Activated T-helper 9 cell treated with anti-CD3 and anti-CD28 coated beads, Interleukin-2, amount 50 U/mL, for 16 hours (primary cell): Measurements from ENCODE around the gene FBLN2.

Experiments
- DNase-seq: peaks from one replicate; pipeline ENCODE4 v3.0.0-alpha.2; 2020; ENCODE audit warnings: low read depth

Gene FBLN2

DNA sequence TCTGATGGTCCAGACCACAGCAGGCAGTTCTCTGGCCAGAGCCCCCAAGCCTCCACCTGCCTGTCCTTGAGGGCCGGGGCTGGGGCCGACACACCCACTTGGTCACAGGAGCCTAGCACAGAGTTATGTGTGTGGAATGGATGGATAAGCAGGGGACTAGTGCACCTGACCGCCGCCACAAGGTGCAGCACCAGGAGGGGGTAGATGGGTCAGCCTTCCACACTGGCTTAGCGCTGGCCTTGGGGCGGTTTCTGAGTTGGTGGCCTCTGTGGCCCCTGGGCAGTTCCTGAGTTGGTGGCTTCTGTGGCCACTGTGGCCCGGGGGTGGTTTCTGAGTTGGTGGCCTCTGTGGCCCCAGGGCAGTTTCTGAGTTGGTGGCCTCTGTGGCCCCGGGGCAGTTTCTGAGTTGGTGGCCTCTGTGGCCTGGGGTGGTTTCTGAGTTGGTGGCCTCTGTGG is 75.8 kb downstream of the FBLN2 start:
- no peak for DNase-seq

DNA sequence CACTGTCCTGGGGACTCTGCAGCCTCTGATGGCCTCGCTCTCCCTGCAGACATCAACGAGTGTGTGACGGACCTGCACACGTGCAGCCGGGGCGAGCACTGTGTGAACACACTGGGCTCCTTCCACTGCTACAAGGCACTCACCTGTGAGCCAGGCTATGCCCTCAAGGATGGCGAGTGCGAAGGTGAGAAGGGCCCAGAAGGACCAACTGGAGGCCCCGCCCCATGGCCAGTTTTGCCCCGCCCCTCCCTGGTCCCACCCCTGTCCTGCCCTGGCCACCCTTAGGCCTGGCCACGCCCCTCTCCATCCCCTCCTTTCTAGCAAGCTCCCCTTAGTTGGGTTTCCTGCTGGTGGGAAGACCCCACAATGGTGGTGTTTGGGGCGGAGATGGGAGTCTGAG is 77.5 kb downstream of the FBLN2 start:
- DNase-seq: no peak

DNA sequence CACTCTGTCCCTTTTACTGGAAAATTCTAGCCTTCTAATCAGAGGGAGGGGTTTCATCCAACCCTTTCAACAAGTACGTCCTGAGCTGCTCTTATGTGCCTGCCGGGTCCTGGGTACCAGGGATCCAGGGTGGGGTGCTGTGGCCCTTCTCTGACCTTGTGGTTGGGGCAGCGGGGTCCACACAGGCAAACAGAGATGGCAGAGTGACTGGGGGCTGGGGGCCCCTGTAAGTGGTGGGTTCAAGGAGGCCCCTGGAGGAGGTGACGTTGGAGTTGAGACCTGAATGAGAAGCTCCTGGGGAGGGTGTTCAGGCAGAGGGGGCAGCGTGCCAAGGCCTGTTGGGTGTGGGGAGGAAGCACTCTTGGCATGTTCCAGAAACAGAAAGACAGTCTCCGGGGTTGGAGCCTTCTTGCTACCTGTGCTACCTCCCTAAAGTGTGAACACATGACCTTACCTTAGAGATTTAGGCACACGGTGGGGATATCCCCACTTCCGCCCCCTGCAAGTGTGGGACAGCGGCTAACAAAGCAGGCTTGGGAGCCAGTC is 78.1 kb downstream of the FBLN2 start:
- DNase-seq: no peak

DNA sequence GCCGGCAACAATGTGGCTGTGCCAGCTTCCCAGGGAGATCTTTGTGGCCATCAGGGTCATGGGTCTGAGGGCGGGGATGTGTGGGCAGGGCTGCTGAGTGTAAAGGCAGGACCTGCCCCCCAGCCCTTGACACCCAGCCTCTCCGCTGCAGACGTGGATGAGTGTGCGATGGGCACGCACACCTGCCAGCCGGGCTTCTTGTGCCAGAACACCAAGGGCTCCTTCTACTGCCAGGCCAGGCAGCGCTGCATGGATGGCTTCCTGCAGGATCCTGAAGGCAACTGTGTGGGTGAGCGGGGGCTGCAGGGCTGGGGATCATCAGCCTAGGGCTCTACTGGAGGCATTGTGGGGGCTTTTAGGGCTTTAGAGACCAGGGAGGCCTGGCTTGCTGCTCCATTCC is 78.8 kb downstream of the FBLN2 start:
- no peak for DNase-seq

DNA sequence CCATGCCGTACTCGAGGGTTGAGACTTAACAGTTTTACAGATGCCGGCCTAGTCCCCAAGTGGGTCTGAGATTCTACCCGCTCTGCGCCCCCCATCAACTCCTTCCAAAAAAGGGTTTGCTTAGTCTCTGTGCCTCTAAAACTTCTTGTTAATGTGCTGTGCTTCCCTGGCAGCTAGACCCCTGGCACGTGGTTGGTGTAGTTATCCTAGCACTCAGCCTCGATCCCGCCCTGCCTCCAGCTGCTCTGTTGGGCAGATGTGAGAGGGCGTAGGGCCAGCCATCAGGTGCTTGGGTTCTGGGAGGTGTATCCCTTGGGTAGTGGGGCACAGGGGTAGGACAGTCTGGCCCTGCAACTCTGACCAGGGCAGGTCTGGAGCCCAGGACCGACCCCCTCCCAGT is 79.5 kb downstream of the FBLN2 start:
- DNase-seq: no peak

DNA sequence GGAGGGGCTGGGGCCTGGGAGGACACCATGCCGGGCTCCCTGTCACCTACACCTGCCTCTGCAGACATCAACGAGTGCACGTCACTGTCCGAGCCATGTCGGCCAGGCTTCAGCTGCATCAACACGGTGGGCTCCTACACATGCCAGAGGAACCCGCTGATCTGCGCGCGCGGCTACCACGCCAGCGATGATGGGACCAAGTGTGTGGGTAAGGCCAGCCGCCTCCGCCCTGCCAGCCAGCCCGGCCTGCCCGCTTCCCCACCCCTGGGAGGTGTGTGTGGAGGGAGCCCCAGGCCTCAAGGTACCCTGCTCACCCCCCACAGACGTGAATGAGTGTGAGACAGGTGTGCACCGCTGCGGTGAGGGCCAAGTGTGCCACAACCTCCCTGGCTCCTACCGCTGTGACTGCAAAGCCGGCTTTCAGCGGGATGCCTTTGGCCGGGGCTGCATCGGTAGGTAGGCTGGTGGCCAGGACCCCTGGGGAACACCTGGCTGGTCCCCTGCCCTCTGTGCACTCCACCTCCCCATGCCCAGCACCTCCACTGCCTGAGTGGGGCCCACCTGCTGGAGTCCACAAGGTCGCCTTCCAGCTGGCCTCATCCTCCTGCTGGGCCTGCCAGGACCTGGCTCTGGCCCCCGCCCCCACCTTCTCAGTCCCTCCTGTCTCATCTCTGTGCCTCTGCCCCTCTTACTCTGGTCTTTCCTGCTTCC is 80.1 kb downstream of the FBLN2 start:
- no peak for DNase-seq

DNA sequence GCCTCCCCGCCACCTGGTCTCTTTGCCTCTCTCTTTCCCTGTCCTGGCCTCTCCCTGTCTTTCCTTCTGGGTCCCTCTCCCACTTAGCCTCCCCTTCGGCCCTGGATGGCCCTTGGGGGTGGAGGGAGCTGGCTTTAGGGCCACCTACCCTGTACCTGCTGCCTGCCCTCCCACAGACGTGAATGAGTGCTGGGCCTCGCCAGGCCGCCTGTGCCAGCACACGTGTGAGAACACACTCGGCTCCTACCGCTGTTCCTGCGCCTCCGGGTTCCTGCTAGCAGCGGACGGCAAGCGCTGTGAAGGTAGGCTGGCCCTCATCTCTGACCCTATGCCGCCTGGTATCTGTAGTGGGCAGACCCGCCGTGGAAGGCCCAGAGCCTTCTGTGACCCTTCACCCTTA is 80.7 kb downstream of the FBLN2 start:
- no peak for DNase-seq

DNA sequence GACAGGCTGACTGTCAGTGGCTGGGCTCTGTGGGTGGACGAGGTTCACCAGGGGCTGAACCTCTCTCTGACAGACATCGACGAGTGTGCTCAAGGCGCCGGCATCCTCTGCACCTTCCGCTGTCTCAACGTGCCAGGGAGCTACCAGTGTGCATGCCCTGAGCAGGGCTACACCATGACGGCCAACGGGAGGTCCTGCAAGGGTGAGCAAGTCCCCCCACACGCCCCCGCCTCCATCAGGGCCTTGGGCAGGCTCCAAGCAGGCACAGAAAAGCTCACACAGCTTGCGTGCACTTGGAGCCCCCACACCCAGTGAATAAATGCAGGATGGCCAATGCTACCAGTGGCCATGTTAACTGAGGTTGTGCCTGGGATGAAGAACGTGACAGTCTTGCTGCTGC is 82.3 kb downstream of the FBLN2 start:
- DNase-seq: no peak

DNA sequence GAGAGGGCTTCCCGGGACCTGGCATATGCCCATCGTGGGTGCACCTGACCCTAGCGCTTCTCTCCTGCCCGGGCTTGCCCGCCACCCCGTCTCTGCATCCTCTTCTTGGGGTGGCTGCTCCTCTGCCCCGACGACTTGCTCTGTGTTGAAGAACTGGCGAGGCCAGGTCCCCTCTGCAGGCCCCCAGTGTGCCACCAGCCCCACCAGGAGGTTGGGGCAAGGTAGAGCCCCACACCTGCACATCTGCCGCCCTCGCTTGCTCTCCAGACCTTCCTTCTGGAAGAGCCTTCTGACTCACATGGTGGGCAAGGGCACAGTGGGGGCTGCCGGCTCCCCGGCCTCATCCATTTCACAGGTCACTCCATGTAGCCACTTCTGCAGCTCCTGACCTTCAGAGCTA is 84.3 kb downstream of the FBLN2 start:
- no peak for DNase-seq

DNA sequence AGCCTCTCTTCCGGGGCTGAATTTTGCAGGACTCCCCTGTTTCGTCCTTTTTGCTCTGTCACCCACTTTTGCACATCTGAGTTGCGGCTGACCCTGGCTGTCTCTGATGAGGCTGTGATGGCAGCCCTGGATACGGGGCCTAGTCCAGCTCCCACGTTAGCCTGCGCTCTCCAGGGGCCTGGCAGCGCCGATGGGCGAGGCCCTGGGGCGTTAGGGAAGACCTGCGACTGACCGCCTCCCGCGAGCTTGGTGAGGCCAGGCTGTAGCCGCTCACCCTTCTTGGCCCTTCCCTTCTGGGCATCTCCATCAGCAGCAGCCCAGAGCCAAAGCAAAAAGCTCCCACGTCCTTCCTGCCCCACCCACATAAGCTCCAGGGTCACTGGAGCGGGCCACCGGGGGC is 85.2 kb downstream of the FBLN2 start:
- no peak for DNase-seq

DNA sequence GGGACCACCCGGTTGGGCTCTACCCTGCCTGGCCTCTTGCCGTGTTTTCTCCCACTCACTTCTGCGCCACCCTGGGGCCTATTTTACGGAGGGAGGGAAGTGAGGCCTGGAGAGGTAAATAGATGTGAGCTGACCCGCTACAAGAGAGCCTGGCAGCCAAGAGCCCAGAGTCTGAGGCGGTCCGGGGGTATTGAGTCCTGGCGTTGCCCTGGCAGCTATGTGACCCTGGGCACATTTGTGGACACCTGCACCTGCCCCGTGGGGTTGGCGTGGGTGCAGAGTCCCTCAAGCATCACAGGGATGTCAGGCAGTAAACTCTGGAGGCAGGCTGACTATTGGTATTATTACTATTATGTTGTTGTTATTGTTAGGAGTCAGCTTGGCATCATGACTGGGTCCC is 85.7 kb downstream of the FBLN2 start:
- no peak for DNase-seq

DNA sequence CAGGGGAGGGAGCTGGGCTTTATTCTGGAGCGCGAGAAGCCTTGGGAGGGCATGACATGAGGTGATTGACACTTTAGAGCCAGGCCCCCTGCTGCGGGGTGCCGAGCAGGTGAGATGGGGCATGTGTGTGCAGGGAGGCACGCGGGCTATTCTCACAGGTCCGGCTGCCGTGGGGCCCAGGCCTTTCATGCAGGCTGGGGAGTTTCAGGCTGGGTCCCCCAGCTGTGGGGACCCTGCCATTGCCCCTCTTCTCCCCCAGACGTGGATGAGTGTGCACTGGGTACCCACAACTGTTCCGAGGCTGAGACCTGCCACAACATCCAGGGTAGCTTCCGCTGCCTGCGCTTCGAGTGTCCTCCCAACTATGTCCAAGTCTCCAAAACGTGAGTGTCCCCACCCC is 87.3 kb downstream of the FBLN2 start:
- no peak for DNase-seq

DNA sequence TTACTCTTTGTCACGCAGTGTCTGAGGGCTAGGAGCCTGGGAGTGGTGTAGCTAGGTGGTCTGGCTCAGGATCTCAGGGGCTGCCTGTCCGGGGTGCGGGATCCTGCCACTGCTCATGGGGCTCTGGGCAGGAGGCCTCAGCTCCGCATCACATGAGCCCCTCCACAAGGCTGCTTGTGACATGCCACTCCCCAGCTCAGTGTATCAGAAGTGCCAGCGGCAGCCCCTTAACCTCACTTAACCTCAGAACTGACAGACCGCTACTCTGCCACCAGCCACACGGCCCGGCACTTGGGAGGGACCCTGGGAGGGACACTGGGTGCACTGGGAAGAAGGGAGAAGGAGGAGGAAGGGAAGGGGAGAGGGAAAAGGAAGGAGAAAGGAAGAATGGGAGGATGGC is 87.9 kb downstream of the FBLN2 start:
- no peak for DNase-seq

DNA sequence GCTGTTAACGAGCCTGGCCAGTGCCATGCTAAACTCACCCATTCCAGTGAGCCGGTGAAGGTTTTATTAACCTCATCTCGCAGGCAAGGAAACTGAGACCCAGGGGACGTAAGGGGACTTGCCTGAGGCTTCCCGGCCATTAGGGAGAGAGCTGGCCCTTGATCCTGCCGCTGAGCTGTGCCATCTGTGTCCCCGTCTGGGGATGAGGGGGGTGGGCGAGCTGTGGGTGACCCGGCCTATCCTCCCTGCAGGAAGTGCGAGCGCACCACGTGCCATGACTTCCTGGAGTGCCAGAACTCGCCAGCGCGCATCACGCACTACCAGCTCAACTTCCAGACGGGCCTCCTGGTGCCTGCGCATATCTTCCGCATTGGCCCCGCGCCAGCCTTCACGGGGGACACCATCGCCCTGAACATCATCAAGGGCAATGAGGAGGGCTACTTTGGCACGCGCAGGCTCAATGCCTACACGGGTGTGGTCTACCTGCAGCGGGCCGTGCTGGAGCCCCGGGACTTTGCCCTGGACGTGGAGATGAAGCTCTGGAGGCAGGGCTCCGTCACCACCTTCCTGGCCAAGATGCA is 88.5 kb downstream of the FBLN2 start:
- no peak for DNase-seq

DNA sequence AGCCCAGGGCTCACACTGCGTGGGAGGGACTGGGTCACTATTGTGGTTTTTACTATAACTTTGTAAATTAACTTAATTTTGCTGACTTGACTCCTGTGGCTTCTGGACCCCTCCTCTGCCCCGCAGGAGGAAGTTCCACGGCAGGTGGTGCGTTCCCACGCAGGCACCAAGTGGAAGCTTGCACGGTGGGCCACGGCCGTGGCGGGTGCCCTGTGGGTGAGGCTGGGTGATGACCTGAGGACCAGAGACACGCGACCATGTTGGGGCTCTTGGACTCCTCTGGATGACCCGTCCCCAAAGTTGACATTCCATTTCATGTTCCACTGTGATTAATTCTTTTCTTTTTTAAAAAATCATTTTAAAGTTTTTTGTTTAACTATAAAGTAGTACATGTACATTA is 89.0 kb downstream of the FBLN2 start:
- DNase-seq: no peak

DNA sequence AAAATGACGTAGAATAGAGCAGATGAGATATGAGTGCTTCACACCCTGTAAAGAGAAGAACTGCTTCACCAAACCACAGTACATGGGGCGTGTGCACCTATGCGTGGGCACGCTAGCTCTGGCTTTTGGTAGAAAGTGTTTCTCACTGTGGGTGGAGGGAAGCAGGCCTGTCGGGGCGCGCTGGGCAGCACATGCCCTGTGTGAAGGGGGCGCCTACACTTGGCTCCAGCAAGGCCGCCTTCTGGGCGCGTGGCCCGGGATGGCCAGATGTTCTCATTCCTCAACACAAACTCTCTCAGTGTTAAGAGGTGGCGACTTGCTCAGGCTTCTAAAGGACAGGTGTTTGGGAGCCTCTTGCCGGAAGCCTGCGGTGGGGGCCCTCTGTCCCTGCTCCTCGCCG is 90.0 kb downstream of the FBLN2 start:
- DNase-seq: no peak

DNA sequence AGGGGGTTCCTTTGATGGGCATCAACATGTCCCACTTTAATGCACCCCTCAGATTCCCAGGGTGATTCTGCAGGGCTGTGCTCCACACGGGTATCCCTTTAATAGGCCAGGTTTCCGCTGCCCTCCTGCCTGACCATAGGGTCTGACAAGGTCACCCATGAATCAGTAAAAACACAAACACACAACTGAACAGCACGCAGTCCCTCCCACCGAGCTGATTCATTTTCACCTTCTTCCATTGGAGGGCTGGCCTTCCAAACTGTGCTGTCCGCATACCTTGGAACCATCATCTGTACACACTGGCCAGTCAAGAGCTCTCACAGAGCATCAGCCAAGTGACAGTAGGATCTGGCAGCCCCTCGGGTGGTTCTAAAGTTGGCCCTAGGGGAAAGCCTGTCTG is 93.7 kb downstream of the FBLN2 start:
- no peak for DNase-seq

DNA sequence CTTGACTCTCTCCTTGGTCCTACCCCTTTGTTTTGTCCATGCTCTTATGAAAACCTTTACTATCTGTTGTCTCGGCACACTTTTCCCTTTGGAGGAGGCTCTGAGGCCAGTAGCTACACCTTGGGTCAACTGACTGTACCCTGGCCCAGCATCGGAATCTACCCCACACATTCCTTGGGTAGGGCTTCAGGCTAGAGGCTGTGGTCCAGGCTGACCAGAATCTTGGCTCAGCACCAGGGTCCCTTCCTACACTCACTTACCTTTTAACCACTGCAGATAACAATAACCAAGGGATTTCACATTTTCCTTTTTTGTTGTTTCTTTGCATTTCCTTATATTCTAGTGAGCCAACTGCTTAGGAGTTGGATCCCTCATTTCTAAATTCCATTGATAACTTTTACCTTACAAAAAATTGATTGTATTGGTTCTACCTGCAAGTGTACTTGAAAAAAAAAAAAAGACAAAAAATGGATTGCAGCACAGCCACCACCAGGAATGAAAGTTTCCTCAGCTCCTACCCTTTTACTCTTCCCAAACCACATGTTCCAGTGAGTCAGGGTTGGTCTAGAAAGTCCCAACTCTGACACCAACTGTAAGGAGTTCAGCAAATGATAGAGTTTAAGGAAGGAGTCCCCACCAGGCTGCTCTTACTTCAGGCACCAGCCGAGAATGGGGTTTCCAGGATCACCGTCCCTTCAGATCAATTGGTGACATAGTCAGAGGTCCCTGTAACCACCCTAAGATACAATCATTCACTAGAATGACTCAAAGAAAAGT is 95.6 kb downstream of the FBLN2 start:
- DNase-seq: no peak

DNA sequence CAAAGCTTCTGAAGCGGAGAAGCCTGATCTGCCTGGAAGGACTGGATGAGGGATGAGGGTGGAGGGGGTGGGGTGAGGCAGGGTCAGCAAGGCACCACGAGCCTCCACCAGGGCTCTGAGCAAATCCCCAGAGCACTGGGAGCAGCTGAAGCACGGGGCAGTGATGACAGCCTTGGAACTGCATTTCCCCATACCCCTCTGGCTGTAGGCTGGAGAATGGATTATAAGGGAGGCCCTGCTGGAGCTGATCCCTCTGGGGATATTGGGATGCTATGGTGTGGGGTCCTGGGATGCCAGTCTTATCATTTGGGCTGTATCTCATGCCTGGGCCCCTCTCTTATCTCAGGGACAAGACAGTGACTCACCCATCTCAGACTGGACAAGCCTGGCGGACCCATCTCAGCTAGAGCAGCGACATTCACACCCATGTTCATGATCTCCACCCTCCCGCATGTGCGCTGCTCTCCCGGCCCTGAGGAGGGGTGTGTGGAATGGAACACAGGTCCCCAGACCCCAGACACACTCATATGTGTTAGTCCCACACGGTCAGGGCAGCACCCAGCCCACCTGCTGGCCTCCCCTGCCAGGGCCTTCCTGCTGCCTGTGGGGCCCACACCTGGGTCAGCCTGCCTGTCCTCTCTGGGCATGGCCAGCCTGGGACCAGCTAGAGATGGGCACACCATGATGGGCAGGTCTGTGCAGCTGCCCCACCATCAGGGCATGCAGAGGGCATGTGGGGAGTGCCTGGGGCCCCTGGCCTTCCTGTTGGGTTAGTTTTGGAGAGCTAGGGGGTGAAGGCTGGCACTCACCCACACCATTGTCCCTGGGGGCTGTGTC is 97.1 kb downstream of the FBLN2 start:
- DNase-seq: no peak

DNA sequence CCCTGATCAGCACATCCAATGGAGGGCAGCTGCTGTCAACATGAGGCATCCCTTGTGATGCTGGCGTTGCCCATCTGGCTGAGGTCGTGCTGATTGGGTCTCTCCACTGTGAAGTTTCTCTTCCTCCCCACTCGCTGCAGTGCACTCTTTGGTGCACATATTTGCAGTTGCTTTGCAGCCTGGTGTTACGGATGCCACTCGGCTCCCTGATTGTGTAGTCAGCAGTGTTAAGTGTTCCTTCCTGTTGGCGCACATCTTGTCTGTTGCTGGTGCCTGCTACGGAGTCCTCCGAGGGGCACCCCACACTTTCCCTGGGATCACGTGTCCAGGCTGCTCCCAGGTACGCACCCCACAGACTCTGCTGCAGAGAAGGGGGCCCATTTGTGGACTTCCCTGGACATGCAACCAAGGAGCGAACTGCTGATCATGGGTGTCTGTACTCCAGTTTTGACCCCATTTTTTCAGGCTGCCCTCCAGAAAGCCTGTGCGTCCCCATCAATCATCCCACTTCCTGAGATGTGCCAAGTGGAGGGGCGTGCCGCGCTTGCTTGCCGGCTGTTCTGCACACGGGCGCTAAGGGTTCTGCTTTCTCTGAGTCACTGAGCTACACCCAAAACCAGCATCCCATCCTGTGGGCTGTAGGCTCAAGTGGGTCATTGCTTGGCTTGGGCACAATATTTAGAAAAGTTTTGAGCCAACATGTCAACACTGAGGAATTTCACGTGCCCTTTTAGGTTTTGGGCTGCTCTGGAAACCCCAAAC is 98.6 kb downstream of the FBLN2 start:
- DNase-seq: no peak
